SK-N-SH (cell line): ENCODE results near the gene SLC24A3. TPM values are rescaled to one million over a fixed set of nuclear protein-coding genes. Genes with fewer than 3 reads are reported as not detected.

ENCODE experiments used
- CTCF ChIA-PET: fragments of 300-600, 350-600 bp; formaldehyde crosslinking; extraction: SDS; loops from one replicate; lab custom pipeline; 2021; lab: Yijun Ruan, JAX
- POLR2A ChIA-PET: fragments of 350-600 bp; sonication (Branson Sonifier 250); formaldehyde crosslinking; extraction: SDS; loops from one replicate; lab custom pipeline; 2020; ENCODE audit warnings: antibody characterized with exemption, inconsistent platforms; lab: Yijun Ruan, JAX
- DNase-seq: peaks from one replicate; pipeline ENCODE4 v3.0.0; 2012
- H2AFZ ChIP-seq: fragments of 200-600 bp; sonication (generic); 2 replicates; pipeline ENCODE4 v1.8.1; 2016; ENCODE audit warnings: antibody characterized with exemption, mild to moderate bottlenecking, low read depth
- H3F3A ChIP-seq: fragments of 200-600 bp; sonication (generic); replicated peaks from 2 replicates; pipeline ENCODE3; 2016; ENCODE audit warnings: antibody characterized with exemption, mild to moderate bottlenecking; ENCODE audit not compliant: insufficient read depth
- H3K27ac ChIP-seq, 2 experiments: fragments of 200-500 bp in 1 of 2; fragments of 200-600 bp in 1 of 2; sonication (Bioruptor generic) in 1 of 2; sonication (generic), shearing (Covaris generic) in 1 of 2; 2 replicates each; pipeline versions ENCODE4 v1.5.1 to v1.6.1; 2014 to 2016; ENCODE audit warnings: low read depth in 2 of 2, inconsistent platforms in 1 of 2, low read length in 1 of 2, mild to moderate bottlenecking in 1 of 2, mixed read lengths in 1 of 2
- H3K27me3 ChIP-seq: fragments of 200-600 bp; sonication (generic), shearing (Covaris generic); 2 replicates; pipeline ENCODE4 v1.6.1; 2016; ENCODE audit warnings: mixed run types; ENCODE audit not compliant: insufficient read depth
- H3K36me3 ChIP-seq, 2 experiments: fragments of 200-500 bp in 1 of 2; fragments of 200-600 bp in 1 of 2; sonication (Bioruptor generic) in 1 of 2; sonication (generic) in 1 of 2; replicated peaks in 1 of 2; 2 replicates each; pipeline versions ENCODE3 to v1.5.1; 2014 to 2016; ENCODE audit warnings: low read length in 1 of 2, mild to moderate bottlenecking in 1 of 2; ENCODE audit not compliant: insufficient read depth in 2 of 2, control insufficient read depth in 1 of 2
- H3K4me1 ChIP-seq, 2 experiments: fragments of 200-500 bp in 1 of 2; fragments of 200-600 bp in 1 of 2; sonication (Bioruptor generic) in 1 of 2; sonication (generic), shearing (Covaris generic) in 1 of 2; 2 replicates each; pipeline versions ENCODE4 v1.5.1 to v1.6.1; 2014 to 2016; ENCODE audit warnings: low read depth in 1 of 2, low read length in 1 of 2, mixed run types in 1 of 2; ENCODE audit not compliant: insufficient read depth in 2 of 2, control insufficient read depth in 1 of 2
- H3K4me2 ChIP-seq: fragments of 200-600 bp; sonication (generic), shearing (Covaris generic); 2 replicates; pipeline ENCODE4 v1.6.1; 2017; ENCODE audit warnings: mixed run types
- H3K4me3 ChIP-seq, 2 experiments: fragments of 200-500 bp in 1 of 2; fragments of 200-600 bp in 1 of 2; sonication (Bioruptor generic) in 1 of 2; sonication (generic), shearing (Covaris generic) in 1 of 2; 2 replicates each; pipeline versions ENCODE4 v1.5.1 to v1.8.1; 2014 to 2016; ENCODE audit warnings: low read depth in 2 of 2, inconsistent platforms in 1 of 2, low read length in 1 of 2, mild to moderate bottlenecking in 1 of 2, mixed read lengths in 1 of 2, moderate library complexity in 1 of 2
- H3K79me2 ChIP-seq: fragments of 200-600 bp; sonication (generic); 2 replicates; pipeline ENCODE4 v1.8.1; 2017; ENCODE audit warnings: mild to moderate bottlenecking; ENCODE audit not compliant: insufficient read depth
- H3K9ac ChIP-seq: fragments of 200-600 bp; sonication (generic); 2 replicates; pipeline ENCODE4 v1.6.1; 2017; ENCODE audit warnings: mixed run types
- H3K9me2 ChIP-seq: fragments of 200-600 bp; sonication (generic); 2 replicates; pipeline ENCODE4 v1.6.1; 2017; ENCODE audit warnings: mixed run types
- H3K9me3 ChIP-seq: fragments of 200-600 bp; sonication (generic); 2 replicates; pipeline ENCODE4 v1.6.1; 2017; ENCODE audit warnings: mixed run types, mild to moderate bottlenecking, moderate library complexity
- H4K20me1 ChIP-seq: fragments of 200-600 bp; sonication (generic); 2 replicates; pipeline ENCODE4 v1.6.1; 2017; ENCODE audit warnings: mild to moderate bottlenecking, mixed run types; ENCODE audit not compliant: insufficient read depth
- CHD2 ChIP-seq: fragments of 150-350 bp; IDR thresholded peaks from 2 replicates; pipeline ENCODE4 v1.6.1; 2018; ENCODE audit warnings: low read length; ENCODE audit not compliant: partially characterized antibody
- EP300 ChIP-seq, 2 experiments: IDR thresholded peaks; 2 replicates each; pipeline versions ENCODE4 v1.4.0 to v1.6.1; 2012; ENCODE audit warnings: borderline replicate concordance in 1 of 2, low read depth in 1 of 2, low read length in 1 of 2
- FOXJ3 ChIP-seq: sonication (generic); formaldehyde crosslinking; IDR thresholded peaks from 2 replicates; pipeline ENCODE4 v1.5.1; 2020; ENCODE audit warnings: mild to moderate bottlenecking, missing genetic modification reagents
- GABPA ChIP-seq: IDR thresholded peaks from 2 replicates; pipeline ENCODE4 v1.4.0; 2012; ENCODE audit warnings: low read depth, mild to moderate bottlenecking
- GATA2 ChIP-seq: sonication (generic); formaldehyde crosslinking; IDR thresholded peaks from 2 replicates; pipeline ENCODE4 v1.5.0; 2020; ENCODE audit warnings: mild to moderate bottlenecking, missing genetic modification reagents
- JUND ChIP-seq: IDR thresholded peaks from 2 replicates; pipeline ENCODE4 v1.4.0; 2012
- MEF2A ChIP-seq: IDR thresholded peaks from 2 replicates; pipeline ENCODE4 v1.4.0; 2012; ENCODE audit warnings: low read depth, borderline replicate concordance
- NFIC ChIP-seq: IDR thresholded peaks from 2 replicates; pipeline ENCODE4 v1.4.0; 2012; ENCODE audit warnings: borderline replicate concordance
- NRF1 ChIP-seq: IDR thresholded peaks from 2 replicates; pipeline ENCODE4 v1.6.1; 2012; ENCODE audit warnings: low read depth, mild to moderate bottlenecking, low read length
- POLR2AphosphoS5 ChIP-seq: IDR thresholded peaks from 2 replicates; pipeline ENCODE4 v1.6.1; 2012; ENCODE audit warnings: low read depth, low read length
- RFX5 ChIP-seq: IDR thresholded peaks from 2 replicates; pipeline ENCODE4 v1.6.1; 2012; ENCODE audit warnings: mild to moderate bottlenecking, improper control_type of control experiment, low read length
- SIN3A ChIP-seq: IDR thresholded peaks from 2 replicates; pipeline ENCODE4 v1.6.1; 2012; ENCODE audit warnings: low read depth, mild to moderate bottlenecking, low read length, moderate library complexity, borderline replicate concordance
- SMC3 ChIP-seq: IDR thresholded peaks from 2 replicates; pipeline ENCODE4 v1.6.1; 2012; ENCODE audit warnings: low read depth, low read length, improper control_type of control experiment
- TCF12 ChIP-seq: IDR thresholded peaks from 2 replicates; pipeline ENCODE4 v1.4.0; 2012
- WGBS: methylation state at CpG from one replicate; pipeline ENCODE4 v1.1.6; 2017; ENCODE audit warnings: low lambda C conversion rate; 5-methylcytosine and 5-hydroxymethylcytosine counted together
- polyA plus RNA-seq, 3 experiments: library from polyadenylated mRNA; depleted of rRNA; stranded (reverse); fragments of >200 nt; gene quantifications; 2 replicates each; pipeline ENCODE4 v1.2.3, GENCODE V29; 2012
- TF ChIP-seq, protein P1 (sequence below): IDR thresholded peaks from 2 replicates; pipeline ENCODE4 v1.4.0; 2012; ENCODE audit warnings: low read depth, borderline replicate concordance
- TF ChIP-seq, protein P2 (sequence below): IDR thresholded peaks from 2 replicates; pipeline ENCODE4 v1.4.0; 2012; ENCODE audit warnings: low read depth, borderline replicate concordance
- TF ChIP-seq, protein P3 (sequence below): IDR thresholded peaks from 2 replicates; pipeline ENCODE4 v1.6.1; 2012; ENCODE audit warnings: mild to moderate bottlenecking, low read depth, low read length, moderate library complexity
- TF ChIP-seq, protein P4 (sequence below): fragments of 150-350 bp; IDR thresholded peaks from 2 replicates; pipeline ENCODE4 v1.6.1; 2016; ENCODE audit warnings: mild to moderate bottlenecking, low read depth, low read length
- TF ChIP-seq, protein P5 (sequence below): fragments of 150-350 bp; IDR thresholded peaks from 2 replicates; pipeline ENCODE4 v1.6.1; 2017; ENCODE audit warnings: antibody characterized with exemption, low read length, low read depth, borderline replicate concordance
- TF ChIP-seq, protein P6 (sequence below): IDR thresholded peaks from 2 replicates; pipeline ENCODE4; 2012

Gene SLC24A3
- polyA plus RNA-seq, 1 of the 3 experiments (the other 2 are of a cell fraction) = not detected

DNA sequence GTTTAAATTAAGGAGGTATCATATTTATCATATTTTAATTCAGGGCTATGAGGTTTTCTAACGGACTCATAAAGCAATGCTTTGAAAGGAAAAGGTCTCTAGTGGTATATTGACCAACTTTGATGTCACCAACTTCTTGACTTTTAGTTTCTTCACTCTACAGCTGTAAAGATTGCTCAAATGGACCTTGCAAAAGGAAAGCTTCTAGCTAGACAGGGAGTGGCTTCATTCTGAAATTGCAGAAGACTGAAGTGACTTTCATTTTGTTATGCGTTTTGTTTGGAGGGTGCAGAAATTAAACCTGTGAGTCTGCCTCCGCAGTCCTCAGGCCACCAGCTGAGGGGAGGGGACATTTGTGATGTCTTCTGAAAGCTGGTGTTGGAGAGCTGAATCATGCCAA is 95.7 kb downstream of the SLC24A3 start:
- no peak overlapping the region for H2AFZ ChIP-seq
- WGBS = 14% methylated on average over 3 of the region's 3 CpGs
- H3K36me3 ChIP-seq = no peaks in the 10 kb centered on the region
- no peaks in the 10 kb centered on the region for H3K27me3 ChIP-seq
- no peak overlapping the region for H3K27ac ChIP-seq
- no peaks in the 10 kb centered on the region; a peak in 1 of 4 replicates for H3K4me1 ChIP-seq
- no peak overlapping the region for H3K9ac ChIP-seq
- POLR2A ChIA-PET = no interaction called here
- no peaks in the 10 kb centered on the region for H3K9me3 ChIP-seq
- CTCF ChIA-PET = no interaction called here
- no peaks in the 10 kb centered on the region for H4K20me1 ChIP-seq
- TF ChIP-seq, protein P1, sequence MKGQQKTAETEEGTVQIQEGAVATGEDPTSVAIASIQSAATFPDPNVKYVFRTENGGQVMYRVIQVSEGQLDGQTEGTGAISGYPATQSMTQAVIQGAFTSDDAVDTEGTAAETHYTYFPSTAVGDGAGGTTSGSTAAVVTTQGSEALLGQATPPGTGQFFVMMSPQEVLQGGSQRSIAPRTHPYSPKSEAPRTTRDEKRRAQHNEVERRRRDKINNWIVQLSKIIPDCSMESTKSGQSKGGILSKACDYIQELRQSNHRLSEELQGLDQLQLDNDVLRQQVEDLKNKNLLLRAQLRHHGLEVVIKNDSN = no peak
- TF ChIP-seq JUND (no peak), GATA2 (no peak), NRF1 (no peak), NFIC (no peak), EP300 (IDR thresholded peaks at IDR 0.05; ENCODE audit: borderline replicate concordance in 1 of 2, low read depth in 1 of 2, low read length in 1 of 2) (no peak), SIN3A (no peak), POLR2AphosphoS5 (no peak), MEF2A (no peak), CHD2 (no peak), RFX5 (no peak), SMC3 (no peak), TCF12 (no peak), GABPA (no peak), FOXJ3 (no peak)
- TF ChIP-seq, protein P2, sequence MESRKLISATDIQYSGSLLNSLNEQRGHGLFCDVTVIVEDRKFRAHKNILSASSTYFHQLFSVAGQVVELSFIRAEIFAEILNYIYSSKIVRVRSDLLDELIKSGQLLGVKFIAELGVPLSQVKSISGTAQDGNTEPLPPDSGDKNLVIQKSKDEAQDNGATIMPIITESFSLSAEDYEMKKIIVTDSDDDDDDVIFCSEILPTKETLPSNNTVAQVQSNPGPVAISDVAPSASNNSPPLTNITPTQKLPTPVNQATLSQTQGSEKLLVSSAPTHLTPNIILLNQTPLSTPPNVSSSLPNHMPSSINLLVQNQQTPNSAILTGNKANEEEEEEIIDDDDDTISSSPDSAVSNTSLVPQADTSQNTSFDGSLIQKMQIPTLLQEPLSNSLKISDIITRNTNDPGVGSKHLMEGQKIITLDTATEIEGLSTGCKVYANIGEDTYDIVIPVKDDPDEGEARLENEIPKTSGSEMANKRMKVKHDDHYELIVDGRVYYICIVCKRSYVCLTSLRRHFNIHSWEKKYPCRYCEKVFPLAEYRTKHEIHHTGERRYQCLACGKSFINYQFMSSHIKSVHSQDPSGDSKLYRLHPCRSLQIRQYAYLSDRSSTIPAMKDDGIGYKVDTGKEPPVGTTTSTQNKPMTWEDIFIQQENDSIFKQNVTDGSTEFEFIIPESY = no peak
- TF ChIP-seq, protein P3, sequence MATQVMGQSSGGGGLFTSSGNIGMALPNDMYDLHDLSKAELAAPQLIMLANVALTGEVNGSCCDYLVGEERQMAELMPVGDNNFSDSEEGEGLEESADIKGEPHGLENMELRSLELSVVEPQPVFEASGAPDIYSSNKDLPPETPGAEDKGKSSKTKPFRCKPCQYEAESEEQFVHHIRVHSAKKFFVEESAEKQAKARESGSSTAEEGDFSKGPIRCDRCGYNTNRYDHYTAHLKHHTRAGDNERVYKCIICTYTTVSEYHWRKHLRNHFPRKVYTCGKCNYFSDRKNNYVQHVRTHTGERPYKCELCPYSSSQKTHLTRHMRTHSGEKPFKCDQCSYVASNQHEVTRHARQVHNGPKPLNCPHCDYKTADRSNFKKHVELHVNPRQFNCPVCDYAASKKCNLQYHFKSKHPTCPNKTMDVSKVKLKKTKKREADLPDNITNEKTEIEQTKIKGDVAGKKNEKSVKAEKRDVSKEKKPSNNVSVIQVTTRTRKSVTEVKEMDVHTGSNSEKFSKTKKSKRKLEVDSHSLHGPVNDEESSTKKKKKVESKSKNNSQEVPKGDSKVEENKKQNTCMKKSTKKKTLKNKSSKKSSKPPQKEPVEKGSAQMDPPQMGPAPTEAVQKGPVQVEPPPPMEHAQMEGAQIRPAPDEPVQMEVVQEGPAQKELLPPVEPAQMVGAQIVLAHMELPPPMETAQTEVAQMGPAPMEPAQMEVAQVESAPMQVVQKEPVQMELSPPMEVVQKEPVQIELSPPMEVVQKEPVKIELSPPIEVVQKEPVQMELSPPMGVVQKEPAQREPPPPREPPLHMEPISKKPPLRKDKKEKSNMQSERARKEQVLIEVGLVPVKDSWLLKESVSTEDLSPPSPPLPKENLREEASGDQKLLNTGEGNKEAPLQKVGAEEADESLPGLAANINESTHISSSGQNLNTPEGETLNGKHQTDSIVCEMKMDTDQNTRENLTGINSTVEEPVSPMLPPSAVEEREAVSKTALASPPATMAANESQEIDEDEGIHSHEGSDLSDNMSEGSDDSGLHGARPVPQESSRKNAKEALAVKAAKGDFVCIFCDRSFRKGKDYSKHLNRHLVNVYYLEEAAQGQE = no peak
- TF ChIP-seq, protein P4, sequence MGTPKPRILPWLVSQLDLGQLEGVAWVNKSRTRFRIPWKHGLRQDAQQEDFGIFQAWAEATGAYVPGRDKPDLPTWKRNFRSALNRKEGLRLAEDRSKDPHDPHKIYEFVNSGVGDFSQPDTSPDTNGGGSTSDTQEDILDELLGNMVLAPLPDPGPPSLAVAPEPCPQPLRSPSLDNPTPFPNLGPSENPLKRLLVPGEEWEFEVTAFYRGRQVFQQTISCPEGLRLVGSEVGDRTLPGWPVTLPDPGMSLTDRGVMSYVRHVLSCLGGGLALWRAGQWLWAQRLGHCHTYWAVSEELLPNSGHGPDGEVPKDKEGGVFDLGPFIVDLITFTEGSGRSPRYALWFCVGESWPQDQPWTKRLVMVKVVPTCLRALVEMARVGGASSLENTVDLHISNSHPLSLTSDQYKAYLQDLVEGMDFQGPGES = no peak
- TF ChIP-seq, protein P5, sequence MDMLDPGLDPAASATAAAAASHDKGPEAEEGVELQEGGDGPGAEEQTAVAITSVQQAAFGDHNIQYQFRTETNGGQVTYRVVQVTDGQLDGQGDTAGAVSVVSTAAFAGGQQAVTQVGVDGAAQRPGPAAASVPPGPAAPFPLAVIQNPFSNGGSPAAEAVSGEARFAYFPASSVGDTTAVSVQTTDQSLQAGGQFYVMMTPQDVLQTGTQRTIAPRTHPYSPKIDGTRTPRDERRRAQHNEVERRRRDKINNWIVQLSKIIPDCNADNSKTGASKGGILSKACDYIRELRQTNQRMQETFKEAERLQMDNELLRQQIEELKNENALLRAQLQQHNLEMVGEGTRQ = no peak
- TF ChIP-seq, protein P6, sequence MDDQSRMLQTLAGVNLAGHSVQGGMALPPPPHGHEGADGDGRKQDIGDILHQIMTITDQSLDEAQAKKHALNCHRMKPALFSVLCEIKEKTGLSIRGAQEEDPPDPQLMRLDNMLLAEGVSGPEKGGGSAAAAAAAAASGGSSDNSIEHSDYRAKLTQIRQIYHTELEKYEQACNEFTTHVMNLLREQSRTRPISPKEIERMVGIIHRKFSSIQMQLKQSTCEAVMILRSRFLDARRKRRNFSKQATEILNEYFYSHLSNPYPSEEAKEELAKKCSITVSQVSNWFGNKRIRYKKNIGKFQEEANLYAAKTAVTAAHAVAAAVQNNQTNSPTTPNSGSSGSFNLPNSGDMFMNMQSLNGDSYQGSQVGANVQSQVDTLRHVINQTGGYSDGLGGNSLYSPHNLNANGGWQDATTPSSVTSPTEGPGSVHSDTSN = no peak
- H3K9me2 ChIP-seq = no peaks in the 10 kb centered on the region
- H3K4me2 ChIP-seq = no peak overlapping the region
- no peaks in the 10 kb centered on the region for H3F3A ChIP-seq
- no peak overlapping the region for H3K4me3 ChIP-seq
- no peak for DNase-seq
- no peaks in the 10 kb centered on the region for H3K79me2 ChIP-seq
